Naive thymus-derived CD8-positive, alpha-beta T cell (primary cell): ENCODE results near the gene TNRC6A. TPM values are rescaled to one million over a fixed set of nuclear protein-coding genes. Genes with fewer than 3 reads are reported as not detected.
"Not testable (repeated sequence)": the region's sequence is repeated elsewhere in the genome, so short reads cannot be mapped to it uniquely, and the experiment has no call there.

Experiments
- ATAC-seq, 2 donors: fragments of 150-1000 bp; cut with Tn5 transposase in 1 of 2; sonication (Bioruptor Pico), chemical (Tn5 transposase) in 1 of 2; 1 replicate in 1 of 2; 2 replicates in 1 of 2; pipeline ENCODE4 v1.10.0; 2021; ENCODE audit warnings: mild to moderate bottlenecking in 2 of 2, moderate library complexity in 2 of 2
- POLR2A ChIA-PET: fragments of 350-600 bp; sonication (Branson Sonifier 250); formaldehyde crosslinking; loops from one replicate; lab custom pipeline; 2021; ENCODE audit warnings: antibody characterized with exemption; lab: Charles Lee
- DNase-seq, 10 donors: peaks; one replicate each; pipeline versions ENCODE4 v3.0.0 to v3.0.0-alpha.2; 2020 to 2022
- H3K27ac Mint-ChIP-seq, 10 donors: one replicate each; pipeline ENCODE4 v1.8.0; 2020 to 2022; ENCODE audit warnings: mild to moderate bottlenecking in 10 of 10, mixed read lengths in 10 of 10, moderate library complexity in 4 of 10, inconsistent platforms in 1 of 10
- H3K27me3 Mint-ChIP-seq, 5 donors: one replicate each; pipeline ENCODE4 v1.8.0; 2021 to 2022; ENCODE audit warnings: mixed read lengths in 5 of 5
- H3K36me3 Mint-ChIP-seq, 3 donors: one replicate each; pipeline ENCODE4 v1.8.0; 2020 to 2022; ENCODE audit warnings: mixed read lengths in 3 of 3, mild to moderate bottlenecking in 2 of 3, inconsistent platforms in 1 of 3
- H3K4me1 Mint-ChIP-seq, 4 donors: one replicate each; pipeline ENCODE4 v1.8.0; 2021 to 2022; ENCODE audit warnings: mixed read lengths in 4 of 4
- H3K4me3 Mint-ChIP-seq, 10 donors: one replicate each; pipeline ENCODE4 v1.8.0; 2020 to 2022; ENCODE audit warnings: mild to moderate bottlenecking in 10 of 10, mixed read lengths in 10 of 10, moderate library complexity in 6 of 10, inconsistent platforms in 1 of 10
- H3K9me3 Mint-ChIP-seq, 9 donors: one replicate each; pipeline ENCODE4 v1.8.0; 2020 to 2022; ENCODE audit warnings: mixed read lengths in 9 of 9, mild to moderate bottlenecking in 3 of 9, inconsistent platforms in 1 of 9, moderate library complexity in 1 of 9
- polyA plus RNA-seq, 3 donors: library from polyadenylated mRNA; unstranded; fragments of 300-500 nt; fragmentation: Illumina TruSeq; gene quantifications; one replicate each; pipeline ENCODE4 v1.2.3, GENCODE V29; 2021
- total RNA-seq, 8 experiments: library from RNA in 2 of 8; stranded (reverse) in 2 of 8; gene quantifications; one replicate each; pipeline ENCODE4 v1.2.3 and lab custom pipeline; 2021 to 2026

Gene TNRC6A
- total and polyA plus RNA-seq, 5 experiments from 2014 or later, result 9.4 to 85.2 (median 12.9) TPM

GRCh38 chr16:24699151-24699723 is 30.2 kb upstream of the TNRC6A start:
- Mint-ChIP-seq H3K27ac (no peak overlapping the region), H3K4me3 (no peak overlapping the region), H3K4me1 (peaks cover 0 to 1% (median 0%) of the 10 kb centered on the region in 4 donors), H3K9me3 (peaks cover 0 to 2% (median 0%) of the 10 kb centered on the region in 9 donors), H3K36me3 (no peaks in the 10 kb centered on the region), H3K27me3 (peaks cover 4 to 17% (median 4%) of the 10 kb centered on the region in 5 donors)
- ATAC-seq (no peak), DNase-seq (no peak)
- POLR2A ChIA-PET, result interaction anchor here (0.6 kb wide), 1 partner anchor 8 kb away, joined by 4 read pairs; no protein-coding TSS in a partner anchor

GRCh38 chr16:24700549-24701392 is 28.7 kb upstream of the TNRC6A start:
- Mint-ChIP-seq H3K27ac (no peak overlapping the region), H3K36me3 (no peaks in the 10 kb centered on the region), H3K4me3 (no peak overlapping the region), H3K9me3 (peaks cover 0 to 2% (median 0%) of the 10 kb centered on the region in 9 donors), H3K4me1 (peaks cover 0 to 1% (median 0%) of the 10 kb centered on the region in 4 donors), H3K27me3 (peaks cover 4 to 17% (median 4%) of the 10 kb centered on the region in 5 donors)
- DNase-seq (no peak), ATAC-seq (no peak)
- POLR2A ChIA-PET, result no interaction called here

GRCh38 chr16:24701521-24701951 is 27.9 kb upstream of the TNRC6A start:
- POLR2A ChIA-PET, result no interaction called here
- no peak overlapping the region for H3K4me3 Mint-ChIP-seq
- ATAC-seq, result no peak
- no peaks in the 10 kb centered on the region for H3K9me3 Mint-ChIP-seq
- no peaks in the 10 kb centered on the region for H3K36me3 Mint-ChIP-seq
- peaks cover 4 to 17% (median 4%) of the 10 kb centered on the region in 5 donors for H3K27me3 Mint-ChIP-seq
- no peak overlapping the region for H3K27ac Mint-ChIP-seq
- DNase-seq, result no peak
- H3K4me1 Mint-ChIP-seq, result peaks cover 0 to 1% (median 0%) of the 10 kb centered on the region in 4 donors

GRCh38 chr16:24707760-24708159 is 21.7 kb upstream of the TNRC6A start:
- not testable (repeated sequence) for H3K27me3 Mint-ChIP-seq, ATAC-seq, H3K4me1 Mint-ChIP-seq, H3K27ac Mint-ChIP-seq, H3K9me3 Mint-ChIP-seq, H3K36me3 Mint-ChIP-seq, DNase-seq, H3K4me3 Mint-ChIP-seq
- POLR2A ChIA-PET, result interaction anchor here (0.6 to 0.7 kb wide), 2 partner anchors 94 to 182 kb away, joined by 3 read pairs; no protein-coding TSS in a partner anchor

GRCh38 chr16:24713379-24713778 is 16.1 kb upstream of the TNRC6A start:
- DNase-seq, result no peak
- H3K4me1 Mint-ChIP-seq, result no peaks in the 10 kb centered on the region
- POLR2A ChIA-PET, result no interaction called here
- H3K27ac Mint-ChIP-seq, result no peak overlapping the region
- peaks cover 0 to 5% (median 2%) of the 10 kb centered on the region in 3 donors for H3K36me3 Mint-ChIP-seq
- H3K4me3 Mint-ChIP-seq, result no peak overlapping the region
- ATAC-seq, result no peak
- peaks cover 0 to 21% (median 5%) of the 10 kb centered on the region in 9 donors for H3K9me3 Mint-ChIP-seq
- peaks cover 6 to 11% (median 8%) of the 10 kb centered on the region in 5 donors for H3K27me3 Mint-ChIP-seq

GRCh38 chr16:24717411-24717810 is 12.0 kb upstream of the TNRC6A start:
- ATAC-seq (no peak), DNase-seq (no peak)
- POLR2A ChIA-PET, result no interaction called here
- Mint-ChIP-seq H3K36me3 (peaks cover 0 to 5% (median 2%) of the 10 kb centered on the region in 3 donors), H3K9me3 (peaks cover 0 to 21% (median 5%) of the 10 kb centered on the region in 9 donors), H3K27me3 (peaks cover 8 to 15% (median 11%) of the 10 kb centered on the region in 5 donors), H3K4me1 (no peaks in the 10 kb centered on the region), H3K27ac (no peak overlapping the region), H3K4me3 (no peak overlapping the region)

- Mint-ChIP-seq H3K27me3 (peaks cover 7 to 15% (median 10%) of the 10 kb centered on the region in 5 donors), H3K9me3 (peaks cover 0 to 12% (median 3%) of the 10 kb centered on the region in 9 donors), H3K4me1 (no peaks in the 10 kb centered on the region), H3K36me3 (peaks cover 0 to under 1% (median 0%) of the 10 kb centered on the region in 3 donors), H3K4me3 (no peak overlapping the region), H3K27ac (no peak overlapping the region)
- no peak for DNase-seq
- POLR2A ChIA-PET, result no interaction called here
- ATAC-seq, result no peak
These were observed 10.4 kb upstream of the TNRC6A start for GRCh38 chr16:24718967-24719521.

GRCh38 chr16:24721830-24722238 is 7.6 kb upstream of the TNRC6A start:
- Mint-ChIP-seq H3K4me3 (no peak overlapping the region), H3K27ac (peak overlapping the region in 1 of 10 donors; percentile 7), H3K4me1 (no peaks in the 10 kb centered on the region), H3K9me3 (no peaks in the 10 kb centered on the region), H3K27me3 (peaks cover 5 to 15% (median 8%) of the 10 kb centered on the region in 5 donors), H3K36me3 (no peaks in the 10 kb centered on the region)
- ATAC-seq (peak in 1 of 2 donors; percentile 20), DNase-seq (peak in 1 of 10 donors; percentile 3)
- POLR2A ChIA-PET, result no interaction called here

- Mint-ChIP-seq H3K9me3 (no peaks in the 10 kb centered on the region), H3K4me1 (peaks cover 3 to 5% (median 4%) of the 10 kb centered on the region in 4 donors), H3K27me3 (peaks cover 0 to 3% (median 2%) of the 10 kb centered on the region in 5 donors), H3K36me3 (no peaks in the 10 kb centered on the region), H3K4me3 (no peak overlapping the region), H3K27ac (no peak overlapping the region)
- POLR2A ChIA-PET, result no interaction called here
- no peak for ATAC-seq
- no peak for DNase-seq
These were observed 5.8 kb upstream of the TNRC6A start for GRCh38 chr16:24723663-24724062.

- POLR2A ChIA-PET, result interaction anchor here (1.0 to 1.6 kb wide), 4 partner anchors 13 to 531 kb away, joined by 3 to 10 read pairs (median 6); no protein-coding TSS in a partner anchor
- ATAC-seq, result no peak
- Mint-ChIP-seq H3K27me3 (peaks cover 0 to 1% (median 0%) of the 10 kb centered on the region in 5 donors), H3K27ac (peak overlapping the region in 7 of 10 donors; percentile 6 to 99 (median 47)), H3K9me3 (peaks cover 0 to 2% (median 0%) of the 10 kb centered on the region in 9 donors), H3K36me3 (peaks cover 4 to 14% (median 4%) of the 10 kb centered on the region in 3 donors), H3K4me3 (peak overlapping the region in 8 of 10 donors; percentile 2 to 94 (median 57)), H3K4me1 (peaks cover 17 to 37% (median 33%) of the 10 kb centered on the region in 4 donors)
- DNase-seq, result no peak
These were observed 1.4 kb upstream of the TNRC6A start for GRCh38 chr16:24728011-24728410.

- Mint-ChIP-seq H3K4me1 (peaks cover 22 to 46% (median 41%) of the 10 kb centered on the region in 4 donors), H3K27ac (peak overlapping the region; percentile 90 to 99 (median 97)), H3K36me3 (peaks cover 4 to 22% (median 6%) of the 10 kb centered on the region in 3 donors), H3K27me3 (no peaks in the 10 kb centered on the region), H3K4me3 (peak overlapping the region; percentile 88 to 99 (median 92)), H3K9me3 (peaks cover 0 to 2% (median 0%) of the 10 kb centered on the region in 9 donors)
- ATAC-seq (peak; percentile 7 to 8), DNase-seq (peak in 1 of 10 donors; percentile 3)
- POLR2A ChIA-PET, result interaction anchor here (0.7 to 1.6 kb wide), 8 partner anchors 9 to 530 kb away, joined by 3 to 10 read pairs (median 6); partner anchors contain the start of gene RBBP6
These were observed 584 bp upstream of the TNRC6A start for GRCh38 chr16:24728891-24729242.
